Transverse colon (tissue), 4 donors: ENCODE measurements around the gene ALDH1L2. TPM values are rescaled to one million over a fixed set of nuclear protein-coding genes. Genes with fewer than 3 reads are reported as not detected.

Experiments used
- DNase-seq: peaks from one replicate; pipeline ENCODE4 v3.0.0-alpha.2; 2019
- H3K27ac ChIP-seq, 4 donors: fragments of 200-600 bp; sonication (generic); 2 replicates each; pipeline ENCODE4 v1.5.1; 2016 to 2018; ENCODE audit warnings: inconsistent platforms in 4 of 4
- H3K27me3 ChIP-seq: fragments of 200-600 bp; sonication (generic); 2 replicates; pipeline ENCODE4 v1.5.1; 2017; ENCODE audit warnings: inconsistent platforms
- H3K36me3 ChIP-seq, 4 donors: fragments of 200-600 bp; sonication (generic); 2 replicates each; pipeline ENCODE4 v1.5.1; 2017 to 2019; ENCODE audit warnings: inconsistent platforms in 4 of 4
- H3K4me1 ChIP-seq, 4 donors: fragments of 200-600 bp; sonication (generic); 2 replicates each; pipeline ENCODE4 v1.5.1; 2017 to 2020; ENCODE audit warnings: inconsistent platforms in 4 of 4
- H3K4me3 ChIP-seq, 4 donors: fragments of 200-600 bp; sonication (generic); 1 replicate in 1 of 4; 2 replicates in 3 of 4; pipeline versions ENCODE4 v1.5.1 to v1.6.1; 2017 to 2019; ENCODE audit warnings: inconsistent platforms in 4 of 4
- H3K9me3 ChIP-seq, 2 donors: fragments of 200-600 bp; sonication (generic); 2 replicates each; pipeline ENCODE4 v1.5.1; 2017 to 2019; ENCODE audit warnings: inconsistent platforms in 2 of 2
- CTCF ChIP-seq, 5 experiments: fragments of 200-600 bp in 3 of 5; fragments of 450-650 bp in 2 of 5; sonication (generic) in 3 of 5; IDR thresholded peaks; 1 replicate in 2 of 5; 2 replicates in 3 of 5; pipeline ENCODE4 v1.5.1; 2016 to 2017; ENCODE audit warnings: antibody characterized with exemption in 5 of 5, inconsistent platforms in 3 of 5, mild to moderate bottlenecking in 2 of 5, moderate library complexity in 1 of 5
- EP300 ChIP-seq: sonication (generic); formaldehyde crosslinking; IDR thresholded peaks from one replicate; pipeline ENCODE4 v1.6.1; 2017; ENCODE audit warnings: antibody characterized with exemption, low read depth
- POLR2A ChIP-seq: fragments of 450-650 bp; IDR thresholded peaks from one replicate; pipeline ENCODE4 v1.6.1; 2016; ENCODE audit warnings: antibody characterized with exemption, mild to moderate bottlenecking, moderate library complexity
- POLR2AphosphoS5 ChIP-seq, 3 donors: sonication (generic); formaldehyde crosslinking; IDR thresholded peaks; one replicate each; pipeline ENCODE4 v1.6.1; 2016; ENCODE audit warnings: antibody characterized with exemption in 3 of 3
- WGBS, 2 donors: methylation state at CpG; one replicate each; pipeline ENCODE4 v1.1.5; 2018; ENCODE audit warnings: low coverage in 1 of 2; 5-methylcytosine and 5-hydroxymethylcytosine counted together
- in situ Hi-C, 4 donors: fragments of 200-750 bp; cut with MboI; loops; one replicate each; pipeline versions ENCODE4 v1.15.0 to v1.15.1; 2017; ENCODE audit warnings: low sequenced_read_pairs in 3 of 4, low pct_ligation_motif_present in 1 of 4, low pct_unique_long_range_greater_than_20kb in 1 of 4
- intact Hi-C: fragments of 100-400 bp; cut with DNase I; formaldehyde crosslinking; loops from one replicate; pipeline ENCODE4 v1.15.1; 2023; ENCODE audit warnings: low total_unique reads
- total RNA-seq, 4 donors: library from RNA; depleted of rRNA; stranded (reverse); fragments of >200 nt; gene quantifications; one replicate each; pipeline ENCODE4 v1.1.0, GENCODE V29; 2016

ALDH1L2 gene
- total RNA-seq, 4 donors from 2014 or later = 0.37 to 4.8 (median 2.3) TPM

- Histone ChIP-seq H3K9me3 (no peaks in the 10 kb centered on the region), H3K4me1 (no peaks in the 10 kb centered on the region), H3K27me3 (no peaks in the 10 kb centered on the region), H3K36me3 (no peaks in the 10 kb centered on the region), H3K27ac (no peak overlapping the region), H3K4me3 (no peak overlapping the region)
- TF ChIP-seq CTCF (IDR thresholded peaks at IDR 0.05) (no peak), EP300 (no peak), POLR2AphosphoS5 (IDR thresholded peaks at IDR 0.05) (no peak), POLR2A (no peak)
- no peak for DNase-seq
- intact Hi-C loops = no loop called here
- WGBS, 2 donors = 92 to 93% methylated on average over 3 of the region's 3 CpGs
- in situ Hi-C loops = no loop called here
Observed at GRCh38 chr12:105076913-105077312, 7.3 kb downstream of the ALDH1L2 start.

- H3K36me3 ChIP-seq = no peaks in the 10 kb centered on the region
- H3K27ac ChIP-seq = no peak overlapping the region
- no peaks in the 10 kb centered on the region for H3K27me3 ChIP-seq
- no peak for DNase-seq
- no peaks in the 10 kb centered on the region for H3K9me3 ChIP-seq
- WGBS, 2 donors = 90 to 97% methylated on average over 1 of the region's 1 CpG
- no peaks in the 10 kb centered on the region for H3K4me1 ChIP-seq
- in situ Hi-C loops = no loop called here
- intact Hi-C loops = no loop called here
- TF ChIP-seq POLR2AphosphoS5 (IDR thresholded peaks at IDR 0.05) (no peak), EP300 (no peak), CTCF (IDR thresholded peaks at IDR 0.05) (no peak), POLR2A (no peak)
- H3K4me3 ChIP-seq = no peak overlapping the region
Observed at GRCh38 chr12:105076098-105076497, 8.2 kb downstream of the ALDH1L2 start.

- no peak for TF ChIP-seq POLR2AphosphoS5 (IDR thresholded peaks at IDR 0.05)
- TF ChIP-seq POLR2A = no peak
- TF ChIP-seq EP300 = no peak
- TF ChIP-seq CTCF (IDR thresholded peaks at IDR 0.05) = no peak
- Histone ChIP-seq H3K36me3 (no peaks in the 10 kb centered on the region), H3K9me3 (no peaks in the 10 kb centered on the region), H3K27ac (no peak overlapping the region), H3K4me3 (no peak overlapping the region), H3K27me3 (no peaks in the 10 kb centered on the region), H3K4me1 (no peaks in the 10 kb centered on the region)
- no peak for DNase-seq
- WGBS, 2 donors = 84 to 100% methylated on average over 2 to 6 of the region's 6 CpGs
- intact Hi-C loops (no loop called here), in situ Hi-C loops (loop anchor here (25.0 kb wide), 3 partner anchors 686 to 861 kb away; partner anchors contain the start of gene TXNRD1 (in 2 of the 4))
Observed at GRCh38 chr12:105072888-105073488, 11.3 kb downstream of the ALDH1L2 start.

- WGBS, 2 donors = 93 to 100% methylated on average over 3 of the region's 3 CpGs
- in situ Hi-C loops (loop anchor here (25.0 kb wide), 3 partner anchors 685 to 860 kb away; partner anchors contain the start of gene TXNRD1 (in 2 of the 4)), intact Hi-C loops (no loop called here)
- Histone ChIP-seq H3K36me3 (no peaks in the 10 kb centered on the region), H3K4me1 (no peaks in the 10 kb centered on the region), H3K4me3 (no peak overlapping the region), H3K9me3 (no peaks in the 10 kb centered on the region), H3K27ac (no peak overlapping the region), H3K27me3 (no peaks in the 10 kb centered on the region)
- no peak for DNase-seq
- TF ChIP-seq CTCF (IDR thresholded peaks at IDR 0.05) (no peak), EP300 (no peak), POLR2A (no peak), POLR2AphosphoS5 (IDR thresholded peaks at IDR 0.05) (no peak)
Observed at GRCh38 chr12:105071981-105072380, 12.3 kb downstream of the ALDH1L2 start.
